Neural progenitor cell (in vitro differentiated cells): ENCODE data around the gene LPXN.

Experiments used
- EZH2 ChIP-seq: fragments of 200-600 bp; sonication (generic); IDR thresholded peaks from 2 replicates; pipeline ENCODE4 v1.6.1; 2017; ENCODE audit warnings: antibody characterized with exemption, mild to moderate bottlenecking, moderate library complexity
- TF ChIP-seq, protein P1 (sequence below): fragments of 200-600 bp; sonication (generic); IDR thresholded peaks from 2 replicates; pipeline ENCODE4 v1.5.1; 2017; ENCODE audit warnings: antibody characterized with exemption, mild to moderate bottlenecking

GRCh38 chr11:58576887-58577471 is 1.3 kb upstream of the LPXN start:
- TF ChIP-seq, protein P1, sequence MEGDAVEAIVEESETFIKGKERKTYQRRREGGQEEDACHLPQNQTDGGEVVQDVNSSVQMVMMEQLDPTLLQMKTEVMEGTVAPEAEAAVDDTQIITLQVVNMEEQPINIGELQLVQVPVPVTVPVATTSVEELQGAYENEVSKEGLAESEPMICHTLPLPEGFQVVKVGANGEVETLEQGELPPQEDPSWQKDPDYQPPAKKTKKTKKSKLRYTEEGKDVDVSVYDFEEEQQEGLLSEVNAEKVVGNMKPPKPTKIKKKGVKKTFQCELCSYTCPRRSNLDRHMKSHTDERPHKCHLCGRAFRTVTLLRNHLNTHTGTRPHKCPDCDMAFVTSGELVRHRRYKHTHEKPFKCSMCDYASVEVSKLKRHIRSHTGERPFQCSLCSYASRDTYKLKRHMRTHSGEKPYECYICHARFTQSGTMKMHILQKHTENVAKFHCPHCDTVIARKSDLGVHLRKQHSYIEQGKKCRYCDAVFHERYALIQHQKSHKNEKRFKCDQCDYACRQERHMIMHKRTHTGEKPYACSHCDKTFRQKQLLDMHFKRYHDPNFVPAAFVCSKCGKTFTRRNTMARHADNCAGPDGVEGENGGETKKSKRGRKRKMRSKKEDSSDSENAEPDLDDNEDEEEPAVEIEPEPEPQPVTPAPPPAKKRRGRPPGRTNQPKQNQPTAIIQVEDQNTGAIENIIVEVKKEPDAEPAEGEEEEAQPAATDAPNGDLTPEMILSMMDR: peak; percentile 37
- no peak for TF ChIP-seq EZH2
